ENCODE data around the gene RASA4.
"Not testable (repeated sequence)": the region's sequence is repeated elsewhere in the genome, so short reads cannot be mapped to it uniquely, and the experiment has no call there.

The RASA4 gene

GRCh38 chr7:102532127-102532526, 84.4 kb downstream of the RASA4 start:
- H3K9ac ChIP-seq (ENCODE audit: low read length); H3K9me3 ChIP-seq (ENCODE audit: control insufficient read depth, low read depth, low read length); H3K4me3 ChIP-seq (ENCODE audit: low read length); H3K36me3 ChIP-seq (ENCODE audit: control insufficient read depth, low read depth, low read length); H3K27me3 ChIP-seq (ENCODE audit: control insufficient read depth, insufficient read depth, low read length); H3K4me1 ChIP-seq (ENCODE audit: control insufficient read depth, low read depth, low read length); H3K27ac ChIP-seq (ENCODE audit: low read length): not testable (repeated sequence)

DNA sequence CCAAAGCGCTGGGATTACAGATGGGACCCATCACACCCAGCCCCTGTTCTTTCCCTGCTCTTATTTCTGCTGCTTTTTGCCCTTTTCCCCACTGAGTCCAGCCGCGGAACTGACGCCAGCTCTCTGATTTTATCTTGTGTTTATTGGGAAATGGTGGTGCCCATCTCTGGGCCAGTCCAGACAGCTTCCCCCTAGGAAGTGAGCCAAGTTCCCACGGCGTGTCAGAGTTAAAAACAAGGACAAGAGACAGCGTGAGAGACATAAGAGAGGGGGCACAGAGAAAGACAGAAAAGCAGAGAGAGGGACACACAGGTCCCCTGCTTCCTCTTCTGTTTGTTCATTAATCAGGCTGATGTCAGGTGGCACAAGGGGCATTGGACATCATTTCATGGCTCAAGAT, 85.0 kb downstream of the RASA4 start:
- not testable (repeated sequence) for H3K9me3 ChIP-seq (ENCODE audit: control insufficient read depth, low read depth, low read length); H3K4me3 ChIP-seq (ENCODE audit: low read length); H3K4me1 ChIP-seq (ENCODE audit: control insufficient read depth, low read depth, low read length); H3K36me3 ChIP-seq (ENCODE audit: control insufficient read depth, low read depth, low read length); H3K27me3 ChIP-seq (ENCODE audit: control insufficient read depth, insufficient read depth, low read length); H3K27ac ChIP-seq (ENCODE audit: low read length); H3K9ac ChIP-seq (ENCODE audit: low read length)

- not testable (repeated sequence) for H3K27ac ChIP-seq (ENCODE audit: low read length); H3K4me1 ChIP-seq (ENCODE audit: control insufficient read depth, low read depth, low read length); H3K9me3 ChIP-seq (ENCODE audit: control insufficient read depth, low read depth, low read length); H3K9ac ChIP-seq (ENCODE audit: low read length); H3K4me3 ChIP-seq (ENCODE audit: low read length); H3K36me3 ChIP-seq (ENCODE audit: control insufficient read depth, low read depth, low read length); H3K27me3 ChIP-seq (ENCODE audit: control insufficient read depth, insufficient read depth, low read length)
These were observed 88.4 kb downstream of the RASA4 start for GRCh38 chr7:102527822-102528793.

DNA sequence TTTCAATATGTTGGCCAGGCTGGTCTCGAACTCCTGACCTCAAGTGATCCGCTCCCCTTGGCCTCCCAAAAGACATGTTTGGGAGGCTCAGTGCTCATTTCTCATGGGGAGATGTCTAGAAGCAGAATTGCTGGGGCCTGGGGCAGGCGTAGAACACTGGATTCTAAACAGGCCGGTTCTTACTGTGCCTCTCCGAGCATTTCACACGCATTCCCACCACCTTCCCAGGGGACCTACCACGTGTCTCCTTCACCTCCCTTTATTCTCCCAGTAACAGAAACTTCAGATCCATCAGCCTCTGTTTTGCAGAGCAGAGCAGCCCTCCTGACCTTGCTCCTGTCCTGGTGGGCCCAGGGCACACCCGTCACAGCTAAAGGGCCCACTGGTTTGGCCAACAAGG, 89.4 kb downstream of the RASA4 start:
- not testable (repeated sequence) for H3K36me3 ChIP-seq (ENCODE audit: control insufficient read depth, low read depth, low read length); H3K4me1 ChIP-seq (ENCODE audit: control insufficient read depth, low read depth, low read length); H3K27ac ChIP-seq (ENCODE audit: low read length); H3K27me3 ChIP-seq (ENCODE audit: control insufficient read depth, insufficient read depth, low read length); H3K9me3 ChIP-seq (ENCODE audit: control insufficient read depth, low read depth, low read length); H3K9ac ChIP-seq (ENCODE audit: low read length); H3K4me3 ChIP-seq (ENCODE audit: low read length)

- not testable (repeated sequence) for H3K4me3 ChIP-seq (ENCODE audit: low read length); H3K4me1 ChIP-seq (ENCODE audit: control insufficient read depth, low read depth, low read length); H3K9me3 ChIP-seq (ENCODE audit: control insufficient read depth, low read depth, low read length); H3K36me3 ChIP-seq (ENCODE audit: control insufficient read depth, low read depth, low read length); H3K27ac ChIP-seq (ENCODE audit: low read length); H3K27me3 ChIP-seq (ENCODE audit: control insufficient read depth, insufficient read depth, low read length); H3K9ac ChIP-seq (ENCODE audit: low read length)
These were observed 91.8 kb downstream of the RASA4 start for GRCh38 chr7:102524803-102525202.

Data from iPS-18a (cell line).